T47D (cell line): Measurements from ENCODE around the gene OXCT2.

Experiments used
- DNase-seq, 2 experiments: peaks; one replicate each; pipeline versions ENCODE4 v3.0.0 to v3.0.0-alpha.2; 2011 to 2012; ENCODE audit warnings: low read depth in 1 of 2, low spot score in 1 of 2
- JUND ChIP-seq: IDR thresholded peaks from 2 replicates; pipeline ENCODE4 v1.6.1; 2012; ENCODE audit warnings: low read depth
- in situ Hi-C: cut with HindIII; loops from 2 replicates; pipeline ENCODE4 v1.10.0; 2016; ENCODE audit warnings: low sequenced_read_pairs, low pct_unique_long_range_greater_than_20kb

Gene OXCT2

GRCh38 chr1:39761557-39762260 lies 9.4 kb downstream of the OXCT2 start:
- no peak for TF ChIP-seq JUND
- no peak for DNase-seq
- in situ Hi-C loops = no loop called here

GRCh38 chr1:39761016-39761415 lies 10.1 kb downstream of the OXCT2 start:
- TF ChIP-seq JUND = no peak
- no peak for DNase-seq
- in situ Hi-C loops = no loop called here

GRCh38 chr1:39760074-39761008 lies 10.8 kb downstream of the OXCT2 start:
- in situ Hi-C loops = no loop called here
- no peak for DNase-seq
- no peak for TF ChIP-seq JUND

GRCh38 chr1:39759436-39759726 lies 11.8 kb downstream of the OXCT2 start:
- no peak for DNase-seq
- in situ Hi-C loops = no loop called here
- no peak for TF ChIP-seq JUND

GRCh38 chr1:39758556-39759435 lies 12.4 kb downstream of the OXCT2 start:
- no peak for TF ChIP-seq JUND
- no peak for DNase-seq
- in situ Hi-C loops = no loop called here

GRCh38 chr1:39757501-39757900 lies 13.6 kb downstream of the OXCT2 start:
- in situ Hi-C loops = no loop called here
- no peak for TF ChIP-seq JUND

GRCh38 chr1:39755965-39756659 lies 15.0 kb downstream of the OXCT2 start:
- in situ Hi-C loops = no loop called here

More at GRCh38 chr1:39757501-39757900, 13.6 kb downstream of the OXCT2 start:
- DNase-seq = no peak

GRCh38 chr1:39754906-39755504 lies 16.1 kb downstream of the OXCT2 start:
- TF ChIP-seq JUND = no peak
- DNase-seq = no peak
- in situ Hi-C loops = no loop called here

More at GRCh38 chr1:39755965-39756659, 15.0 kb downstream of the OXCT2 start:
- TF ChIP-seq JUND = no peak
- DNase-seq = no peak

GRCh38 chr1:39754026-39754570 lies 17.1 kb downstream of the OXCT2 start:
- TF ChIP-seq JUND = no peak
- in situ Hi-C loops = no loop called here
- no peak for DNase-seq

GRCh38 chr1:39753132-39754025 lies 17.8 kb downstream of the OXCT2 start:
- no peak for DNase-seq
- TF ChIP-seq JUND = no peak

More at GRCh38 chr1:39753132-39754025, 17.8 kb downstream of the OXCT2 start:
- in situ Hi-C loops = no loop called here
